IPS-NIHi7 (cell line): ENCODE data around the gene RNF19B.

Experiments used
- DNase-seq: peaks from one replicate; pipeline ENCODE4 v3.0.0; 2012; ENCODE audit warnings: mixed read lengths; ENCODE audit errors: extremely low spot score

RNF19B gene

GRCh38 chr1:32901823-32902534 lies 62.6 kb downstream of the RNF19B start:
- DNase-seq = peak; percentile 5

- peak; percentile 69 for DNase-seq
Measured at GRCh38 chr1:32900956-32901822, 63.4 kb downstream of the RNF19B start, which contains the start of gene TMEM54. TMEM54 (minus strand) TSS chr1:32901389; CDS start chr1:32901238, 151 bp downstream.

- peak; percentile 18 for DNase-seq
Measured at GRCh38 chr1:32900371-32900955, 64.1 kb downstream of the RNF19B start.

GRCh38 chr1:32899586-32900296 lies 64.9 kb downstream of the RNF19B start:
- peak; percentile 9 for DNase-seq

GRCh38 chr1:32898958-32899357 lies 65.7 kb downstream of the RNF19B start:
- DNase-seq = peak; percentile 1

GRCh38 chr1:32898056-32898455 lies 66.6 kb downstream of the RNF19B start:
- no peak for DNase-seq

GRCh38 chr1:32897082-32898049 lies 67.2 kb downstream of the RNF19B start:
- DNase-seq = peak; percentile 3

GRCh38 chr1:32896451-32896850 lies 68.2 kb downstream of the RNF19B start:
- peak; percentile 3 for DNase-seq

GRCh38 chr1:32895325-32896215 lies 69.0 kb downstream of the RNF19B start:
- peak; percentile 6 for DNase-seq

- DNase-seq = peak; percentile 9
Measured at GRCh38 chr1:32894681-32895080, 69.9 kb downstream of the RNF19B start.

- DNase-seq = peak; percentile 41
Measured at GRCh38 chr1:32894019-32894600, 70.5 kb downstream of the RNF19B start.

- DNase-seq = peak; percentile 74
Measured at GRCh38 chr1:32893198-32894018, 71.2 kb downstream of the RNF19B start.

- peak; percentile 90 for DNase-seq
Measured at GRCh38 chr1:32892368-32893197, 72.0 kb downstream of the RNF19B start.

GRCh38 chr1:32891630-32892029 lies 73.0 kb downstream of the RNF19B start:
- no peak for DNase-seq

- DNase-seq = peak; percentile 0
Measured at GRCh38 chr1:32891241-32891570, 73.4 kb downstream of the RNF19B start.

- DNase-seq = no peak
Measured at GRCh38 chr1:32890516-32891240, 73.9 kb downstream of the RNF19B start.
